Progenitor cell of endocrine pancreas (in vitro differentiated cells): ENCODE data around the gene PAX5. TPM values are rescaled to one million over a fixed set of nuclear protein-coding genes. Genes with fewer than 3 reads are reported as not detected.

ENCODE experiments used
- DNase-seq: peaks from one replicate; pipeline ENCODE4 v3.0.0; 2021; ENCODE audit warnings: low spot score; ENCODE audit not compliant: unreplicated experiment
- H3K27ac Mint-ChIP-seq: 2 replicates; pipeline ENCODE4 v1.8.0; 2021; ENCODE audit warnings: mild to moderate bottlenecking, moderate library complexity, mixed read lengths
- H3K27me3 Mint-ChIP-seq: 2 replicates; pipeline ENCODE4 v1.8.0; 2021; ENCODE audit warnings: mixed read lengths
- H3K36me3 Mint-ChIP-seq: 2 replicates; pipeline ENCODE4 v1.8.0; 2022; ENCODE audit warnings: mixed read lengths; ENCODE audit not compliant: insufficient read depth
- H3K4me1 Mint-ChIP-seq: 2 replicates; pipeline ENCODE4 v1.8.0; 2021; ENCODE audit warnings: low read depth, mixed read lengths
- H3K4me3 Mint-ChIP-seq: 2 replicates; pipeline ENCODE4 v1.8.0; 2021; ENCODE audit warnings: low read depth, mild to moderate bottlenecking, moderate library complexity, mixed read lengths
- H3K9me3 Mint-ChIP-seq: 2 replicates; pipeline ENCODE4 v1.8.0; 2021; ENCODE audit warnings: low read depth, mixed read lengths
- CTCF ChIP-seq: fragments of 200-600 bp; sonication (generic); IDR thresholded peaks from one replicate; pipeline ENCODE4 v1.5.0; 2021; ENCODE audit warnings: antibody characterized with exemption, mild to moderate bottlenecking; ENCODE audit not compliant: unreplicated experiment
- total RNA-seq: library from RNA; stranded (reverse); gene quantifications from 2 replicates; pipeline ENCODE4 v1.2.1, GENCODE V29; 2021

The PAX5 gene
- total RNA-seq, 1 donor from 2014 or later = not detected

GRCh38 chr9:36968574-36969215 is 65.4 kb downstream of the PAX5 start:
- no peak for DNase-seq
- Mint-ChIP-seq H3K27ac (no peak overlapping the region), H3K4me3 (no peak overlapping the region), H3K4me1 (no peaks in the 10 kb centered on the region), H3K9me3 (no peaks in the 10 kb centered on the region), H3K36me3 (no peaks in the 10 kb centered on the region), H3K27me3 (peaks cover 77% of the 10 kb centered on the region)
- no peak for TF ChIP-seq CTCF

DNA sequence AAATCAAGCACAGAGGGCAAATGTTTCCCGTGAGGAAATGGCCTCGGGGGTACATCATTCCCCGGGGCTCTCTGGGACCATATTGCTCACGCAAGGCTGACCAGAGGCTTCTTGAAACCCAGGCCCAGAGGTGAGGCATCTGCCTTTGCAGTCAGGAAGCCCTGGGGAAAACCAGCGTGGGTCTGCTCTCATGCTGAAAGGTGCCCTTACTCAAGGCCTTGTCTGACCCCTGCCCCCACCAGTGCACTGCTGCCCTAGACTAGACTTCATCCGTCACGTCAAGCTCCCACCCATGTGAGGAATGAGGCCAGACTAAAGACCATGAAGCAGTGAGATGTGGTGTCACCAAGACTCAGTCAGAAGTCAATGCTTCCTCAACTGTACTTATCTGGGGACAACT is 66.1 kb downstream of the PAX5 start:
- no peaks in the 10 kb centered on the region for H3K4me1 Mint-ChIP-seq
- DNase-seq = no peak
- H3K9me3 Mint-ChIP-seq = no peaks in the 10 kb centered on the region
- no peak for TF ChIP-seq CTCF
- H3K4me3 Mint-ChIP-seq = no peak overlapping the region
- no peaks in the 10 kb centered on the region for H3K36me3 Mint-ChIP-seq
- peaks cover 84% of the 10 kb centered on the region for H3K27me3 Mint-ChIP-seq
- H3K27ac Mint-ChIP-seq = no peak overlapping the region

DNA sequence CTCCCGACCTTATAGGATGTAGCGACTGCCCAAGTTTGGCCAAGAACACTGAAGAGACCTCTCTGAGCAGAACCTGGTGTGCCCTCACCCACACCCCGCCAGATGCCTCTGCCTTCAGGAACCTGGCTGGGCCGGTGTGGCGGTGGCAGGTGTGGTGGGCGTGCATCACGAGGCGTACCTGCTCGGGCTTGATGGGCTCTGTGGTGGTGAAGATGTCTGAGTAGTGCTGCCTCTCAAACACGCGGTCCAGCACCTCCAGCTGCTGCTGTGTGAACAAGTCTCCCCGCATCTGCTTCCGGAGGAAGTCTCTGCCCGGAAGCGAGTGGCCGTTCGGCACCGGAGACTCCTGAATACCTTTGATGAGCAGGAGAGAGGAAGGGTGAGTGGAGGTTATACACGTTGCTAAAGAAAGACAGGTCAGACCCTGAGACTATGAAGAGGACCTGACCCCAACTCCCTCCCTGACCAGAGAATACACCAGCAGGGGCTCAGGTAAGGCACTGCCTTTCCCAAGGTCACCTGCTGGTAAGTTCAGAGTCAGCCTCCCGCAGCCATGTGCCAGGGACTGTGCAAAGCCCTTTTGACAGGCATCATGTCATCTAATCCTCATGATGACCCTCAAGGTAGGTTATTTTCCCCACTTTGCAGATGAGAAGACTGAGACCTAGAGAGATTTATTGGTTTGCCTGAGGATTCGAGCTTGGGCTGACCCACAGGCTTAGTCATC is 67.5 kb downstream of the PAX5 start:
- TF ChIP-seq CTCF = no peak
- DNase-seq = no peak
- Mint-ChIP-seq H3K4me3 (no peak overlapping the region), H3K27me3 (peaks cover 81% of the 10 kb centered on the region), H3K4me1 (peaks cover 8% of the 10 kb centered on the region), H3K36me3 (no peaks in the 10 kb centered on the region), H3K27ac (no peak overlapping the region), H3K9me3 (no peaks in the 10 kb centered on the region)

- no peaks in the 10 kb centered on the region for H3K9me3 Mint-ChIP-seq
- no peak for DNase-seq
- no peak for TF ChIP-seq CTCF
- peaks cover 82% of the 10 kb centered on the region for H3K27me3 Mint-ChIP-seq
- peak overlapping the region; percentile 20 for H3K27ac Mint-ChIP-seq
- H3K4me3 Mint-ChIP-seq = no peak overlapping the region
- peaks cover 14% of the 10 kb centered on the region for H3K4me1 Mint-ChIP-seq
- no peaks in the 10 kb centered on the region for H3K36me3 Mint-ChIP-seq
These were observed 69.3 kb downstream of the PAX5 start for GRCh38 chr9:36964791-36965190.

GRCh38 chr9:36963346-36963745 is 70.7 kb downstream of the PAX5 start:
- no peak for DNase-seq
- Mint-ChIP-seq H3K27ac (no peak overlapping the region), H3K9me3 (no peaks in the 10 kb centered on the region), H3K27me3 (peaks cover 87% of the 10 kb centered on the region), H3K4me3 (no peak overlapping the region), H3K36me3 (no peaks in the 10 kb centered on the region), H3K4me1 (peaks cover 14% of the 10 kb centered on the region)
- TF ChIP-seq CTCF = no peak
